Hepatocyte (in vitro differentiated cells): ENCODE results near the gene CZIB.

ENCODE experiments used
- CTCF ChIP-seq: fragments of 200-600 bp; sonication (generic); IDR thresholded peaks from 2 replicates; pipeline ENCODE4 v1.5.1; 2016; ENCODE audit warnings: antibody characterized with exemption, mild to moderate bottlenecking; ENCODE audit not compliant: poor library complexity
- EZH2 ChIP-seq: fragments of 200-600 bp; sonication (generic); IDR thresholded peaks from 2 replicates; pipeline ENCODE4 v1.6.1; 2016; ENCODE audit warnings: antibody characterized with exemption, mild to moderate bottlenecking, borderline replicate concordance

GRCh38 chr1:53237638-53238037, 17.2 kb upstream of the CZIB start:
- no peak for TF ChIP-seq CTCF
- no peak for TF ChIP-seq EZH2
